A549 (cell line): ENCODE data around the gene CLEC16A. TPM values are rescaled to one million over a fixed set of nuclear protein-coding genes. Genes with fewer than 3 reads are reported as not detected.

Source experiments
- ATAC-seq, 2 experiments: fragments of 200-7000 bp in 1 of 2; fragments of >200 bp in 1 of 2; cut with Nextera tagmentation in 1 of 2; cut with Tn5 transposase in 1 of 2; 3 replicates each; pipeline versions ENCODE4 v1.8.0 to v1.9.1; 2018 to 2020; ENCODE audit warnings: mild to moderate bottlenecking in 1 of 2, moderate library complexity in 1 of 2
- CTCF ChIA-PET: fragments of 300-600 bp; sonication (Branson Sonifier 250); formaldehyde crosslinking; extraction: SDS; loops from one replicate; lab custom pipeline; 2021; ENCODE audit warnings: antibody characterized with exemption, inconsistent platforms; lab: Yijun Ruan, JAX
- POLR2A ChIA-PET: fragments of 350-600 bp; formaldehyde crosslinking; extraction: SDS; loops from one replicate; lab custom pipeline; 2021; ENCODE audit warnings: antibody characterized with exemption, inconsistent platforms; lab: Yijun Ruan, JAX
- DNase-seq, 2 experiments: peaks; one replicate each; pipeline versions ENCODE4 v3.0.0 to v3.0.0-alpha.2; 2011 to 2016; ENCODE audit warnings: low read depth in 1 of 2, low spot score in 1 of 2
- FAIRE-seq: peaks from 2 replicates; lab custom pipeline; 2011; peaks lifted over from hg19 to GRCh38; lab: Jason Lieb, UNC
- H3K27ac ChIP-seq, 2 experiments: fragments of >200 bp; sonication (Bioruptor Twin); formaldehyde crosslinking; 3 replicates each; pipeline ENCODE4 v1.5.1; 2016 to 2017
- H3K4me1 ChIP-seq: fragments of >200 bp; sonication (Bioruptor Twin); formaldehyde crosslinking; 3 replicates; pipeline ENCODE4 v1.6.1; 2016
- H3K4me2 ChIP-seq: fragments of >200 bp; sonication (Bioruptor Twin); formaldehyde crosslinking; 3 replicates; pipeline ENCODE4 v1.6.1; 2016
- H3K4me3 ChIP-seq: fragments of >200 bp; sonication (Bioruptor Twin); formaldehyde crosslinking; 3 replicates; pipeline ENCODE4 v1.5.1; 2016
- H3K9me3 ChIP-seq: fragments of >200 bp; sonication (Bioruptor Twin); formaldehyde crosslinking; 3 replicates; pipeline ENCODE4 v1.6.1; 2016
- BHLHE40 ChIP-seq: IDR thresholded peaks from 2 replicates; pipeline ENCODE4 v1.6.1; 2012; ENCODE audit warnings: low read depth, low read length, inconsistent platforms
- CHD4 ChIP-seq: fragments of 200-600 bp; sonication (generic); IDR thresholded peaks from 2 replicates; pipeline ENCODE4 v1.6.1; 2016; ENCODE audit warnings: antibody characterized with exemption, mild to moderate bottlenecking, borderline replicate concordance
- EHF ChIP-seq: fragments of 250-450 bp; sonication (Bioruptor Pico); IDR thresholded peaks from 2 replicates; pipeline ENCODE4 v1.5.0; 2020; ENCODE audit warnings: mild to moderate bottlenecking
- EP300 ChIP-seq, 2 experiments: fragments of >200 bp; sonication (Bioruptor Twin); formaldehyde crosslinking; IDR thresholded peaks; 2 replicates in 1 of 2; 3 replicates in 1 of 2; pipeline ENCODE4 v1.6.1; 2016 to 2017
- ESRRA ChIP-seq: fragments of 150-350 bp; IDR thresholded peaks from 2 replicates; pipeline ENCODE4 v1.6.1; 2014; ENCODE audit warnings: mild to moderate bottlenecking, low read length, borderline replicate concordance
- FOSL2 ChIP-seq, 2 experiments: fragments of 450-650 bp in 1 of 2; fragments of >200 bp in 1 of 2; sonication (Bioruptor Twin) in 1 of 2; formaldehyde crosslinking; IDR thresholded peaks; 2 replicates each; pipeline versions ENCODE4 v1.5.0 to v1.6.1; 2016 to 2020; ENCODE audit warnings: mild to moderate bottlenecking in 1 of 2, moderate library complexity in 1 of 2
- HDAC2 ChIP-seq: fragments of 200-600 bp; sonication (generic); IDR thresholded peaks from 2 replicates; pipeline ENCODE4 v1.6.1; 2016
- HEYL ChIP-seq: fragments of 250-450 bp; sonication (Bioruptor Pico); IDR thresholded peaks from 2 replicates; pipeline ENCODE4 v1.8.0; 2021; ENCODE audit warnings: mild to moderate bottlenecking, moderate library complexity
- JUN ChIP-seq, 2 experiments: fragments of >200 bp; sonication (Bioruptor Twin); formaldehyde crosslinking; IDR thresholded peaks; 2 replicates in 1 of 2; 3 replicates in 1 of 2; pipeline ENCODE4 v1.6.1; 2016 to 2017
- KDM5A ChIP-seq: fragments of 200-600 bp; sonication (generic); IDR thresholded peaks from 2 replicates; pipeline ENCODE4 v1.6.1; 2016; ENCODE audit warnings: antibody characterized with exemption, mild to moderate bottlenecking
- MYC ChIP-seq: IDR thresholded peaks from 2 replicates; pipeline ENCODE4 v1.6.1; 2012; ENCODE audit warnings: mild to moderate bottlenecking, inconsistent platforms, low read length, improper control_type of control experiment, borderline replicate concordance
- NFE2L2 ChIP-seq: fragments of 150-350 bp; conservative IDR thresholded peaks from 2 replicates; pipeline ENCODE4 v1.6.1; 2014; ENCODE audit warnings: low read length
- PHF8 ChIP-seq: fragments of 200-600 bp; sonication (generic); IDR thresholded peaks from 2 replicates; pipeline ENCODE4 v1.6.1; 2016; ENCODE audit warnings: low read depth, mild to moderate bottlenecking, antibody characterized with exemption, moderate library complexity, borderline replicate concordance
- POLR2AphosphoS2 ChIP-seq: conservative IDR thresholded peaks from 2 replicates; pipeline ENCODE4 v1.6.1; 2012; ENCODE audit warnings: low read length, improper control_type of control experiment, inconsistent platforms
- RARB ChIP-seq: fragments of 250-450 bp; sonication (Bioruptor Pico); IDR thresholded peaks from 2 replicates; pipeline ENCODE4 v1.8.0; 2021; ENCODE audit warnings: mild to moderate bottlenecking, moderate library complexity
- SREBF2 ChIP-seq: fragments of 450-650 bp; IDR thresholded peaks from 2 replicates; pipeline ENCODE4 v1.6.1; 2014; ENCODE audit warnings: mild to moderate bottlenecking, moderate library complexity
- ZFP36 ChIP-seq: fragments of 450-650 bp; IDR thresholded peaks from 2 replicates; pipeline ENCODE4 v1.6.1; 2014; ENCODE audit warnings: borderline replicate concordance; ENCODE audit not compliant: partially characterized antibody
- ZSCAN20 ChIP-seq: fragments of 250-450 bp; sonication (Bioruptor Pico); IDR thresholded peaks from 2 replicates; pipeline ENCODE4 v1.8.0; 2022; ENCODE audit warnings: mild to moderate bottlenecking, moderate library complexity
- WGBS: methylation state at CpG from one replicate; pipeline ENCODE4 v1.1.6; 2017; ENCODE audit errors: missing lambda C conversion rate; 5-methylcytosine and 5-hydroxymethylcytosine counted together
- polyA plus RNA-seq, 4 experiments: library from polyadenylated mRNA; depleted of rRNA in 3 of 4; stranded (reverse); fragments of >200 nt; fragmentation: RNase III in 1 of 4; extraction: RNeasy Plus Mini Kit Qiagen cat#74134 plus additional on column Dnase treatment in 1 of 4; gene quantifications; 2 replicates in 3 of 4; 3 replicates in 1 of 4; pipeline ENCODE4 v1.2.3, GENCODE V29; 2011 to 2017
- TF ChIP-seq, protein P1 (sequence below): IDR thresholded peaks from 2 replicates; pipeline ENCODE4 v1.6.1; 2012
- TF ChIP-seq, protein P2 (sequence below): fragments of 250-450 bp; sonication (Bioruptor Pico); IDR thresholded peaks from 2 replicates; pipeline ENCODE4 v1.5.0; 2020; ENCODE audit warnings: low read depth, mild to moderate bottlenecking, moderate library complexity
- TF ChIP-seq, protein P3 (sequence below): fragments of 150-350 bp; IDR thresholded peaks from 2 replicates; pipeline ENCODE4 v1.6.1; 2014; ENCODE audit warnings: low read depth, mild to moderate bottlenecking, low read length
- TF ChIP-seq, protein P4 (sequence below): fragments of >200 bp; sonication (Bioruptor Twin); formaldehyde crosslinking; IDR thresholded peaks from 3 replicates; pipeline ENCODE4 v1.5.1; 2016

Gene CLEC16A
- polyA plus RNA-seq, 2 of the 4 experiments (the other 2 are of a cell fraction): 8.3 to 10.4 TPM

DNA sequence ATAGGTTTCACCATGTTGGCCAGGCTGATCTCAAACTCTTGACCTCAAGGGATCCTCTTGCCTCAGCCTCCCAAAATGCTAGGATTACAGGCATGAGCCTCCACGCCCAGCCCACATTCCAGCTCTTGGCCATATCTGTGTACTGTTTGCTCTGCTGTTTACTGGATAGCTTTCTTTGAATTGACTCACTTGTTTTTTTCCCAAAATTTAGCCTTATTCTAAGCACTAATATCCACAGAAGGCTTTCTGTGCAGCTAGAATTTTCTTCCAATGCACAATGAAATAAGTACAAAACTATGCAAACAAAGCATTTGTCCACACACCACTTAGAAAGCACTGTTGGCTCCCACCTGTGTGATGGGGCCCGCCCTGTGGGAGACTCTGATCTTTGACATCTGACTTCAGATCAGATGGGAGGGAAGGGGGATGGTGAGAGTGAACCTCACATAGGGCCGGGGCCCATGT is 72.2 kb downstream of the CLEC16A start:
- Histone ChIP-seq H3K4me1 (peaks cover 28% of the 10 kb centered on the region), H3K4me3 (peak overlapping the region; percentile 16; the same call in 1 of the 3 replicates), H3K27ac (peak overlapping the region; percentile 58 to 76; a peak in 4 of 6 replicates)
- POLR2A ChIA-PET: interaction anchor here (0.5 kb wide), 1 partner anchor 10 kb away, joined by 7 read pairs; no protein-coding TSS in a partner anchor
- FAIRE-seq: no peak
- TF ChIP-seq PHF8 (no peak), RARB (CRISPR knock-in tag) (no peak), CHD4 (no peak), ZSCAN20 (CRISPR knock-in tag) (no peak)
- TF ChIP-seq, protein P1, sequence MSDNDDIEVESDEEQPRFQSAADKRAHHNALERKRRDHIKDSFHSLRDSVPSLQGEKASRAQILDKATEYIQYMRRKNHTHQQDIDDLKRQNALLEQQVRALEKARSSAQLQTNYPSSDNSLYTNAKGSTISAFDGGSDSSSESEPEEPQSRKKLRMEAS: peak; percentile 6; the same call in 1 of the 2 replicates
- TF ChIP-seq, protein P2, sequence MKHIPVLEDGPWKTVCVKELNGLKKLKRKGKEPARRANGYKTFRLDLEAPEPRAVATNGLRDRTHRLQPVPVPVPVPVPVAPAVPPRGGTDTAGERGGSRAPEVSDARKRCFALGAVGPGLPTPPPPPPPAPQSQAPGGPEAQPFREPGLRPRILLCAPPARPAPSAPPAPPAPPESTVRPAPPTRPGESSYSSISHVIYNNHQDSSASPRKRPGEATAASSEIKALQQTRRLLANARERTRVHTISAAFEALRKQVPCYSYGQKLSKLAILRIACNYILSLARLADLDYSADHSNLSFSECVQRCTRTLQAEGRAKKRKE (CRISPR knock-in tag): no peak
- TF ChIP-seq, all 56 proteins: peak for 1
- CTCF ChIA-PET: interaction anchor here (1.2 to 1.8 kb wide), 5 partner anchors 11 to 240 kb away, joined by 3 to 8 read pairs (median 3); partner anchors contain the start of gene SOCS1
- DNase-seq (peak; percentile 49 to 50), ATAC-seq (peak; percentile 75 to 77)
- H3K9me3 ChIP-seq: no peaks in the 10 kb centered on the region
- peak overlapping the region; percentile 73 for H3K4me2 ChIP-seq
- WGBS: 30% methylated on average over 3 of the region's 3 CpGs

DNA sequence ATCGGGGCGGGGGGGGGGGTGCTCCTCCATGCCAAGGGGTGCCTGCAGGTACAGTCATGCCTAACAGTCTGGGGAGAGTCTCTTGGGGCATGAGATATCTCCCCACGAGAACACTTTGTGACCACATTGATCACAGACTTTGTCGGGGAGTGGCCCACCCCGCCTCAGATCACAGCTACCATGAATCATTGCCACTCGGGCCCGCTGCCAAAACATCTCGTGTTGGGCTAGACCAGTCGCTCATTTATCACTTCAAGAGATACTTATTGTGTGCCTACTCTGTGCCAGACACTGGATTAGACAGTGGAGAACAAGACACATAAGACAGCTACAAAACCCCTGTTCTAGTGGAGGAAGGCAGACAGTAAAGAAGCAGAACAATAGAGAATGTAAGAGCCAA is 72.6 kb downstream of the CLEC16A start:
- Histone ChIP-seq H3K27ac (peak overlapping the region; percentile 58 to 76; a peak in 4 of 6 replicates), H3K9me3 (no peaks in the 10 kb centered on the region), H3K4me3 (no peak overlapping the region), H3K4me2 (peak overlapping the region; percentile 73), H3K4me1 (peaks cover 28% of the 10 kb centered on the region)
- POLR2A ChIA-PET: no interaction called here
- FAIRE-seq (no peak), DNase-seq (peak; percentile 56 to 62), ATAC-seq (peak; percentile 68 to 82)
- TF ChIP-seq EP300 (IDR thresholded peaks at IDR 0.05) (no peak), MYC (no peak), FOSL2 (IDR thresholded peaks at IDR 0.05) (no peak), FOSL2 (CRISPR knock-in tag; IDR thresholded peaks at IDR 0.05) (peak; percentile 37)
- CTCF ChIA-PET: interaction anchor here (0.6 to 1.8 kb wide), 6 partner anchors 12 to 239 kb away, joined by 3 to 8 read pairs (median 3); partner anchors contain the start of gene SOCS1
- WGBS: 3% methylated on average over 7 of the region's 9 CpGs

DNA sequence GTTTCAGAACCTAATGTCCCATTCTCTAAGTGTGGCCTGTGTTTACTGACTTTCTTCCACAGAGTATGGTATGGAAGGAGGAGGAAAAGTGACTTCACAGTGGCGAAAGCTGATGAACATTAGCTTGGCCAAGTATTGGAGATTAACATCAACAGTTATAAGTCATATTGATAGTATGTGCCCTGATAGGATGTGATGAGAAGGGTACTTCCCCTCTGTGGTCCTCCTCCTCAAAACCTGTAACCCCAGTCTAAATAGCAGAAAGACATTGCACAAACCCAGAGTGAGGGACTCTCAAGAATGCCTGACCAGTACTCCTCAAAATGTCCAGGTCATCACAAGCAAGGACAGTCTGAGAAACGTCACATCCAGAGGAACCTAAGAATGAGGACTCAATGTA is 73.1 kb downstream of the CLEC16A start:
- POLR2A ChIA-PET: no interaction called here
- Histone ChIP-seq H3K4me1 (peaks cover 28% of the 10 kb centered on the region), H3K4me3 (no peak overlapping the region), H3K27ac (peak overlapping the region; percentile 58 to 76; a peak in 4 of 6 replicates), H3K4me2 (peak overlapping the region; percentile 73), H3K9me3 (no peaks in the 10 kb centered on the region)
- no peak for FAIRE-seq
- 96% methylated on average over 2 of the region's 2 CpGs for WGBS
- CTCF ChIA-PET: interaction anchor here (0.6 to 1.6 kb wide), 4 partner anchors 12 to 58 kb away, joined by 3 read pairs; no protein-coding TSS in a partner anchor
- no peak for ATAC-seq
- TF ChIP-seq HDAC2 (no peak), JUN (IDR thresholded peaks at IDR 0.05) (no peak), EHF (CRISPR knock-in tag) (no peak), BHLHE40 (no peak), POLR2AphosphoS2 (no peak), NFE2L2 (no peak), KDM5A (no peak), CHD4 (no peak), ZFP36 (no peak), SREBF2 (no peak), ESRRA (no peak), FOSL2 (IDR thresholded peaks at IDR 0.05) (no peak), FOSL2 (CRISPR knock-in tag; IDR thresholded peaks at IDR 0.05) (no peak), EP300 (IDR thresholded peaks at IDR 0.05) (no peak), HEYL (CRISPR knock-in tag) (no peak)
- TF ChIP-seq, protein P3, sequence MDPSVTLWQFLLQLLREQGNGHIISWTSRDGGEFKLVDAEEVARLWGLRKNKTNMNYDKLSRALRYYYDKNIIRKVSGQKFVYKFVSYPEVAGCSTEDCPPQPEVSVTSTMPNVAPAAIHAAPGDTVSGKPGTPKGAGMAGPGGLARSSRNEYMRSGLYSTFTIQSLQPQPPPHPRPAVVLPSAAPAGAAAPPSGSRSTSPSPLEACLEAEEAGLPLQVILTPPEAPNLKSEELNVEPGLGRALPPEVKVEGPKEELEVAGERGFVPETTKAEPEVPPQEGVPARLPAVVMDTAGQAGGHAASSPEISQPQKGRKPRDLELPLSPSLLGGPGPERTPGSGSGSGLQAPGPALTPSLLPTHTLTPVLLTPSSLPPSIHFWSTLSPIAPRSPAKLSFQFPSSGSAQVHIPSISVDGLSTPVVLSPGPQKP: no peak
- TF ChIP-seq, protein P2 (CRISPR knock-in tag): no peak
- TF ChIP-seq, protein P4, sequence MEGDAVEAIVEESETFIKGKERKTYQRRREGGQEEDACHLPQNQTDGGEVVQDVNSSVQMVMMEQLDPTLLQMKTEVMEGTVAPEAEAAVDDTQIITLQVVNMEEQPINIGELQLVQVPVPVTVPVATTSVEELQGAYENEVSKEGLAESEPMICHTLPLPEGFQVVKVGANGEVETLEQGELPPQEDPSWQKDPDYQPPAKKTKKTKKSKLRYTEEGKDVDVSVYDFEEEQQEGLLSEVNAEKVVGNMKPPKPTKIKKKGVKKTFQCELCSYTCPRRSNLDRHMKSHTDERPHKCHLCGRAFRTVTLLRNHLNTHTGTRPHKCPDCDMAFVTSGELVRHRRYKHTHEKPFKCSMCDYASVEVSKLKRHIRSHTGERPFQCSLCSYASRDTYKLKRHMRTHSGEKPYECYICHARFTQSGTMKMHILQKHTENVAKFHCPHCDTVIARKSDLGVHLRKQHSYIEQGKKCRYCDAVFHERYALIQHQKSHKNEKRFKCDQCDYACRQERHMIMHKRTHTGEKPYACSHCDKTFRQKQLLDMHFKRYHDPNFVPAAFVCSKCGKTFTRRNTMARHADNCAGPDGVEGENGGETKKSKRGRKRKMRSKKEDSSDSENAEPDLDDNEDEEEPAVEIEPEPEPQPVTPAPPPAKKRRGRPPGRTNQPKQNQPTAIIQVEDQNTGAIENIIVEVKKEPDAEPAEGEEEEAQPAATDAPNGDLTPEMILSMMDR: no peak
- no peak for DNase-seq
